ENCODE results near the gene SESN2.

The SESN2 gene, protein sequence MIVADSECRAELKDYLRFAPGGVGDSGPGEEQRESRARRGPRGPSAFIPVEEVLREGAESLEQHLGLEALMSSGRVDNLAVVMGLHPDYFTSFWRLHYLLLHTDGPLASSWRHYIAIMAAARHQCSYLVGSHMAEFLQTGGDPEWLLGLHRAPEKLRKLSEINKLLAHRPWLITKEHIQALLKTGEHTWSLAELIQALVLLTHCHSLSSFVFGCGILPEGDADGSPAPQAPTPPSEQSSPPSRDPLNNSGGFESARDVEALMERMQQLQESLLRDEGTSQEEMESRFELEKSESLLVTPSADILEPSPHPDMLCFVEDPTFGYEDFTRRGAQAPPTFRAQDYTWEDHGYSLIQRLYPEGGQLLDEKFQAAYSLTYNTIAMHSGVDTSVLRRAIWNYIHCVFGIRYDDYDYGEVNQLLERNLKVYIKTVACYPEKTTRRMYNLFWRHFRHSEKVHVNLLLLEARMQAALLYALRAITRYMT

DNA sequence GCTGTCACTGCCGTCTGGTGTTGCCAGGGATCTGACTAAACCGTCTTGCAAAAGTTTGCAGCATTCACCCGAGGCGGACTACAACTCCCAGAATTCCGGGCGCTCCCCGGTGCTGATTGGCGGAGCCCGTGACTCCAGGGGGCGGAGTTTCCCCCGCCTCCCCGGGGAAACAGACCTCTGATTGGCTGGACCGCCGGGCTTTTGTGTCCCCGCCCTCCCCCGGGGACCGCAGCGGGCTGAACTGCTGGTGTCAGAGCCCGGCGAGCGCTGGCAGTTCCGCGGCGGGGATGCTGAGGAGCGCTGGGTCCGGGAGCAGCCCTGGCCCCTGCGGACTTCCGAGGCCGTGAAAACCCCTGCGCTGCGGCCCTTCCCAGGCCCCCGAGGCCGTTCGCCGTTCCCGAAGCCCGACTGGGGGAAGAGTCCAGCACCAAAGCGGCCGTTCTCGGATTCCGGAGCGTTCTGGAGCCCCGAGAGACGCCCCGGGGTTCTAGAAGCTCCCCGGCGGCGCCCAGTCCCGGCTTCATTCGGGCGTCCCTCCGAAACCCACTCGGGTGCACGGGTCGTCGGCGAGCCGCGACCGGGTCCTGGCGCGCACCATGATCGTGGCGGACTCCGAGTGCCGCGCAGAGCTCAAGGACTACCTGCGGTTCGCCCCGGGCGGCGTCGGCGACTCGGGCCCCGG lies at the start of gene SESN2:
Gene SESN2, plus strand, starts transcription at position 267 of the 682 bp plus-strand sequence. Its CDS starts 330 bp downstream, at position 597.
- H3K27ac Mint-ChIP-seq, result no peak within 1 kb of the TSS
- H3K27me3 Mint-ChIP-seq (ENCODE audit: low read depth, poor library complexity), result peaks cover 14% of the 10 kb centered on the region
- peak within 1 kb of the TSS; percentile 84 for H3K4me3 Mint-ChIP-seq
- H3K36me3 Mint-ChIP-seq (ENCODE audit: low read depth), result no peaks in the 10 kb centered on the region
- TF ChIP-seq, protein P1, sequence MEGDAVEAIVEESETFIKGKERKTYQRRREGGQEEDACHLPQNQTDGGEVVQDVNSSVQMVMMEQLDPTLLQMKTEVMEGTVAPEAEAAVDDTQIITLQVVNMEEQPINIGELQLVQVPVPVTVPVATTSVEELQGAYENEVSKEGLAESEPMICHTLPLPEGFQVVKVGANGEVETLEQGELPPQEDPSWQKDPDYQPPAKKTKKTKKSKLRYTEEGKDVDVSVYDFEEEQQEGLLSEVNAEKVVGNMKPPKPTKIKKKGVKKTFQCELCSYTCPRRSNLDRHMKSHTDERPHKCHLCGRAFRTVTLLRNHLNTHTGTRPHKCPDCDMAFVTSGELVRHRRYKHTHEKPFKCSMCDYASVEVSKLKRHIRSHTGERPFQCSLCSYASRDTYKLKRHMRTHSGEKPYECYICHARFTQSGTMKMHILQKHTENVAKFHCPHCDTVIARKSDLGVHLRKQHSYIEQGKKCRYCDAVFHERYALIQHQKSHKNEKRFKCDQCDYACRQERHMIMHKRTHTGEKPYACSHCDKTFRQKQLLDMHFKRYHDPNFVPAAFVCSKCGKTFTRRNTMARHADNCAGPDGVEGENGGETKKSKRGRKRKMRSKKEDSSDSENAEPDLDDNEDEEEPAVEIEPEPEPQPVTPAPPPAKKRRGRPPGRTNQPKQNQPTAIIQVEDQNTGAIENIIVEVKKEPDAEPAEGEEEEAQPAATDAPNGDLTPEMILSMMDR (IDR thresholded peaks at IDR 0.05), result no peak
- no peaks in the 10 kb centered on the region for H3K9me3 Mint-ChIP-seq
- peak; percentile 99 for DNase-seq
- peaks cover 44% of the 10 kb centered on the region for H3K4me1 Mint-ChIP-seq

DNA sequence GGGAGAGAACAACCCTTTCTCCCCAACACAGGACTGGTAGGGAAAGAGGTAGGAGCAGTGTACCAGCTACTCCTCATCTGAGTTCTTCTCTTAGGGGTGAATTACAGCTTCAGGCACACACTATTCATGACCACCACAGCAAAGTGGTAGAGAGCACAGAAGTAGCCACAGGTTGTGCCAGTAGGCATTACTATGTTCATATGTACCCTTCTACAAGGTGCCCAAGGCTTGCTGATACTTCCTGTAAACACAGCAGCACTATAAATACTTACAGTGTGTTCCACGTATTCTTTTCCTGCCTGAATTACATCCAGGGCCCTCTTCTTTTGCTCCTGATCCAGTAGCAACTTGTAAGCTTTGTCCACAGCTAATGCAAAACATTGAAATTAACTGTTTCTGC lies 49.6 kb upstream of the SESN2 start:
- H3K27me3 Mint-ChIP-seq (ENCODE audit: low read depth, poor library complexity), result no peaks in the 10 kb centered on the region
- TF ChIP-seq, protein P1 (IDR thresholded peaks at IDR 0.05), result no peak
- no peaks in the 10 kb centered on the region for H3K4me1 Mint-ChIP-seq
- no peaks in the 10 kb centered on the region for H3K9me3 Mint-ChIP-seq
- no peak overlapping the region for H3K4me3 Mint-ChIP-seq
- DNase-seq, result no peak
- peak overlapping the region; percentile 42 for H3K27ac Mint-ChIP-seq
- peaks cover 32% of the 10 kb centered on the region for H3K36me3 Mint-ChIP-seq (ENCODE audit: low read depth)

DNA sequence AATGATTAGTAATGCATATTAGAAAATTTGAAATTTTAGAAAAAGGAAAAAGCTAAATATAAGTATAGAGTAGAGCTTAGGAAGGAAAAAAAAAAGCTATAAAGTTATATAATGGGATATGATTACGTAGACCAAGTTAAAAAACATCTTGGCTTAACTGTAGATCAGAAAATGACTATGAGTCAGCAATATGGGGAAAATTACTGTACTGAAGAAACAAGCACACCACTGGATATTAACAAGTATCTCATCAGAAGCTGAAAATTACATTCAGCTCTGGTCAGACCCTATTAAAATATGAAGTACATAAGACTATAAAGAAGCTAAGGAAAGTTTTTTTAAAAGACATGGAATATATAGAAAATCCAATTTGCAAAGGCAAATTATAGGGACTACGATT lies 46.0 kb upstream of the SESN2 start:
- no peaks in the 10 kb centered on the region for H3K27me3 Mint-ChIP-seq (ENCODE audit: low read depth, poor library complexity)
- DNase-seq, result no peak

DNA sequence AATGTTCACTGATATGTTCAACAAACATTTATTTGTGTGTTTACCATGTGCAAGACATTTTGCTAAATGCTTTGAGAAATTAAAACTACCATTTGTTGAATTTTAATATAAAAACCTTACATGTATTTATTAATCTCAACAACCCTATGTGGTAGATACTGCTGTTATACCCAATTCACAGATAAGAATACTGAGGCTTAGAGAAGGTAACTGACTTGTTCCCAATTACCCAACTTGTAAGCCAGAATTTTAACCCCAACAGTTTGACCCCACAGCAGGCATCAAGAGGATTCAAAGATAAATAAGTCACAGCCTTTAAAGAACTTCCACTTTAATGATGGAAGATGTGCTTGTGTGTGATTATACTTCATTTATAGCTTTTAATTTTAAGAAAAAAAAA lies 30.2 kb upstream of the SESN2 start:
- no peak for DNase-seq
- peaks cover 44% of the 10 kb centered on the region for H3K36me3 Mint-ChIP-seq (ENCODE audit: low read depth)
- H3K9me3 Mint-ChIP-seq, result no peaks in the 10 kb centered on the region
- H3K4me1 Mint-ChIP-seq, result peaks cover 23% of the 10 kb centered on the region
- no peak overlapping the region for H3K4me3 Mint-ChIP-seq
- TF ChIP-seq, protein P1 (IDR thresholded peaks at IDR 0.05), result no peak
- H3K27ac Mint-ChIP-seq, result no peak overlapping the region
- peaks cover 9% of the 10 kb centered on the region for H3K27me3 Mint-ChIP-seq (ENCODE audit: low read depth, poor library complexity)

More for the DNA sequence above, 46.0 kb upstream of the SESN2 start:
- peaks cover 26% of the 10 kb centered on the region for H3K36me3 Mint-ChIP-seq (ENCODE audit: low read depth)
- H3K9me3 Mint-ChIP-seq, result no peaks in the 10 kb centered on the region
- TF ChIP-seq, protein P1 (IDR thresholded peaks at IDR 0.05), result no peak
- no peak overlapping the region for H3K27ac Mint-ChIP-seq
- no peaks in the 10 kb centered on the region for H3K4me1 Mint-ChIP-seq
- H3K4me3 Mint-ChIP-seq, result no peak overlapping the region

DNA sequence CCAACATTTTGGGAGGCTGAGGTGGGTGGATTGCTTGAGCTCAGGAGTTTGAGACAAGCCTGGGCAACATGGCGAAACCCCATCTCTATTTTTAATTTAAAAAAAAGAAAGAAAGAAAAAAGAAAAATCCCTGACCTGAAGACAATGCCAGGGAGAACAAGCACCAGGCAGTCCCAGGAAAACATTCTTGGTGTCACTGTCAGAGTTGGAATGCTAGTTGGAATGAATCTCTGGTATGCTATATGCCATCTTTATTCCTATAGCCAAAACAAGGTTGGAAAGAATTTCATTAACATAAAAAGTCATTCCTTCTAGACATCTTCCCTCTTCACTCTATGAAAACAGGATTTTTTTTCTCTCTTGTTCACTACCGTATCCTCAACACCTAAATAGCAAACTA lies 29.3 kb upstream of the SESN2 start:
- no peaks in the 10 kb centered on the region for H3K9me3 Mint-ChIP-seq
- H3K4me3 Mint-ChIP-seq, result peak overlapping the region; percentile 21
- peaks cover 26% of the 10 kb centered on the region for H3K4me1 Mint-ChIP-seq
- DNase-seq, result no peak
- peaks cover 38% of the 10 kb centered on the region for H3K36me3 Mint-ChIP-seq (ENCODE audit: low read depth)
- TF ChIP-seq, protein P1 (IDR thresholded peaks at IDR 0.05), result no peak
- H3K27me3 Mint-ChIP-seq (ENCODE audit: low read depth, poor library complexity), result peaks cover 9% of the 10 kb centered on the region
- no peak overlapping the region for H3K27ac Mint-ChIP-seq

Data from nephron progenitor cell (in vitro differentiated cells).